HAP-1 (cell line): ENCODE data around the gene IL20.

Source experiments
- DNase-seq, 2 experiments: peaks; one replicate each; pipeline ENCODE4 v3.0.0-alpha.2; 2016 to 2020; ENCODE audit warnings: low spot score in 2 of 2
- H3K27me3 ChIP-seq: fragments of 250-450 bp; sonication (Bioruptor Pico); 2 replicates; pipeline ENCODE4 v1.5.1; 2020; ENCODE audit warnings: low read depth, mild to moderate bottlenecking, moderate library complexity
- H3K36me3 ChIP-seq: fragments of 250-450 bp; sonication (Bioruptor Pico); replicated peaks from 2 replicates; pipeline ENCODE4 v1.5.1; 2020; ENCODE audit warnings: mild to moderate bottlenecking
- H3K4me1 ChIP-seq: fragments of 250-450 bp; sonication (Bioruptor Pico); 2 replicates; pipeline ENCODE4 v1.5.1; 2020; ENCODE audit warnings: mild to moderate bottlenecking
- H3K4me3 ChIP-seq: fragments of 250-450 bp; sonication (Bioruptor Pico); 2 replicates; pipeline ENCODE4 v1.5.1; 2020; ENCODE audit warnings: mild to moderate bottlenecking, moderate library complexity
- H3K9me3 ChIP-seq: fragments of 250-450 bp; sonication (Bioruptor Pico); 2 replicates; pipeline ENCODE4 v1.5.1; 2020; ENCODE audit warnings: mild to moderate bottlenecking, moderate library complexity
- in situ Hi-C: fragments of 300-500 bp; cut with MboI; formaldehyde crosslinking; loops from 3 replicates; pipeline ENCODE4 v1.14.3; 2020; ENCODE audit warnings: low sequenced_read_pairs, inconsistent platforms, mixed read lengths

Gene IL20

DNA sequence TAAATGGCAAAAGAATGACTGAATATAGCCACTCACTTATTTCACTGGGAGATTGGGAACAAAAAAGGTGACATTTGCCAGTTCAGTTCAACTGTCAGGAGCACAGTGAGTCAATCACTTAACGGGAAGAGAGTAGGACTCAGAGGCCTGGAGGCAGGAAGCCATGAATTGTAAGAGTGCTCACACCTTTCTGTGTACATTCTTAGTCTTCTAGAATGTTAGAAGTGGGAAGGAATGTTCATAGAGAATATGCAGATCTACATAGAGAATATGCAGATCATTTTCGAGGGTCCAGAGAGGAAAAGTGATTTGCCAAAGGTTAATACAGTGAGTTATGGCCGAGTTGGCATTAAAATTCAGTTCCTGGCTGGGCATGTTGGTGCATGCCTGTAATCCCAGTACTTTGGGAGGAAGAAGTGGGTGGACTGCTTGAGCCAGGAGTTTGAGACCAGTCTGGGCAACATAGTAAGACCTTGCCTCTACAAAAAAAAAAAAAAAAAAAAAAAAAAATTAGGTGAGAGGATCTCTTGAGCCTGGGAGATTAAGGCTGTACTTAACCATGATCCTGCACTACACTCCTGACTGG lies 8.3 kb downstream of the IL20 start:
- DNase-seq, result no peak
- no peak overlapping the region for H3K4me3 ChIP-seq
- in situ Hi-C loops, result no loop called here
- no peaks in the 10 kb centered on the region for H3K27me3 ChIP-seq
- no peaks in the 10 kb centered on the region for H3K36me3 ChIP-seq
- peaks cover 3% of the 10 kb centered on the region; the same call in 1 of the 2 replicates for H3K9me3 ChIP-seq
- H3K4me1 ChIP-seq, result no peaks in the 10 kb centered on the region

DNA sequence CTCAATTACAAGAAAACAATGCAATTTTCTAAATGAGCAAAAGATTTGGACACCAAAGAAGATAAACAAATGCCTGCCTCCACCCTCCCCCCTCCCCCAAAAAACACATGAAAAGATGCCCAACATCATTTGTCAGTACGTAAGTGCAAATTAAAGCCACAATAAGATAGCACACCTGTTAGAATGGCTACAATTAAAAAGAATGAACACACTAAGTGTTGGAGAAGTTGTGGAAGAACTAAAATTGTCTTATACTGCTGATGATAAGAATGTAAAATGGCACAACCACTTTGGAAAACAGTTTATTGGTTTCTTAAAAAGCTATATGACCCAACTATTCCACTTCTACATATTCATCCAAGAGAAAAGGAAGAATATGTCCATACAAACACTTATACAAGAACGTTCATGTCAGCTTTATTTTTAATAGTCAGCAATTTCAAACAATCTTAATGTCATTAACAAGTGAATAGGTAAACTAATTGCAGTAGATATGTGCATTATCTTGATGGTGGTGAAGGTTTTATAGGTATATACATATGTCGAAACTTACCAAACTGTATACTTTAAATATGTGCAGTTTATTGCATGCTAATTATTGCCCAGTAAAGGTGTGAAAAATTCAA lies 10.4 kb downstream of the IL20 start:
- H3K4me3 ChIP-seq, result no peak overlapping the region
- no peaks in the 10 kb centered on the region for H3K36me3 ChIP-seq
- H3K4me1 ChIP-seq, result no peaks in the 10 kb centered on the region
- in situ Hi-C loops, result no loop called here
- H3K27me3 ChIP-seq, result no peaks in the 10 kb centered on the region
- no peak for DNase-seq
- peaks cover 3% of the 10 kb centered on the region; the same call in 1 of the 2 replicates for H3K9me3 ChIP-seq

DNA sequence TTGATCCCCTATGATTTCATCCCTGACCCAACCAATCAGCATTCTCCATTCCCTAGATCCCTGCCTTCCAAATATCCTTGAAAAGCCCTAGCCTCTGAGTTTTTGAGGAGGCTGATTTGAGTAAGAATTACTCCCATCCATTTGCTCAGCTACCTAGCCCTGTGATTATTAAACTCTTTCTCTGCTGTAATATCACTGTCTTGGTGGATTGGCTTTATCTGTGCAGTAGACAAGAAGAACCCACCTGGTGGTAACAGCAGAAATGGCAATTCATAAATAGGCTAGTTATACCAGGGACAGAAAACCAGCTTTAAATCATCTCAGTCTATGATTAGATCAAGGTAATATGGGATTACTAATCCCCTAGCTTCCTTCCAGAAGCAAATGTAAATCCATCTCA lies 13.0 kb downstream of the IL20 start:
- H3K4me1 ChIP-seq, result no peaks in the 10 kb centered on the region
- H3K27me3 ChIP-seq, result no peaks in the 10 kb centered on the region
- in situ Hi-C loops, result no loop called here
- no peak for DNase-seq
- H3K36me3 ChIP-seq, result no peaks in the 10 kb centered on the region
- no peak overlapping the region for H3K4me3 ChIP-seq
- H3K9me3 ChIP-seq, result peaks cover 3% of the 10 kb centered on the region; the same call in 1 of the 2 replicates

DNA sequence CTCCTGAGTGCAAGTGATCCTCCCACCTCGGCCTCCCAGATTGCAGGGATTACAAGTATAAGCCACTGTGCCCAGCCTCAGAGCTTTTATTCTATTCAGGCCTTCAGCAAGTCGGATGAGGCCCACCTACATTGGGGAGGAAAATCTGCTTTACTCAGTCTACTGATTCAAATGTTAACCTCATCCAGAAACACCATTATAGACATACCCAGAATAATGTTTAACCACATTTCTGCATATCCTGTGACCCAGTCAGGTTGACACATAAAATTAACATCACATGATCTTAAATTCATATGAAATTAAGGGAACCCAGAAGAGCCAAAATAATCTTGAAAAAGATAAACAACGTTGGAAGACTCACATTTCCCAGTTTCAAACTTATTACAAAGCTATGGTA lies 14.9 kb downstream of the IL20 start:
- H3K4me3 ChIP-seq, result no peak overlapping the region
- no peak for DNase-seq
- no peaks in the 10 kb centered on the region for H3K36me3 ChIP-seq
- in situ Hi-C loops, result no loop called here
- no peaks in the 10 kb centered on the region for H3K4me1 ChIP-seq
- H3K27me3 ChIP-seq, result no peaks in the 10 kb centered on the region
- peaks cover 3% of the 10 kb centered on the region; the same call in 1 of the 2 replicates for H3K9me3 ChIP-seq

DNA sequence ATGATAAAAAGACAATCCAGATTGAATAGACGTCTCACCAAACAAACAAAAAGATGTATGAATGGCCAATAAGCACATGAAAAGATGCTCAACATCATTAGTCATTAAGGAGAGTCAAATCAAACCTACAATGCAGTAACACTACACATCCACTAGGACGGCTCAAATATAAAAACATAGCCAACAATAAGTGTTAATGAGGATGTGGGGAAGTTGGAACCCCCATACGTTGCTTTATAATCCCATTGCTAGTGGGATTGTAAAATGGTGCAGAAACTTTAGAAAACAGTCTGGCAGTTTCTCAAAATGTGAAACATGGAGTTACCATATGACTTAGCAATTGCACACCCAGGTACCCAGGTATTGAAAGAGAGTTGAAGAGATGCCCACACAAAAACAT lies 17.1 kb downstream of the IL20 start:
- in situ Hi-C loops, result no loop called here
- no peak for DNase-seq
- Histone ChIP-seq H3K27me3 (peaks cover 4% of the 10 kb centered on the region; the same call in 1 of the 2 replicates), H3K9me3 (peaks cover 3% of the 10 kb centered on the region; the same call in 1 of the 2 replicates), H3K36me3 (no peaks in the 10 kb centered on the region), H3K4me3 (no peak overlapping the region), H3K4me1 (no peaks in the 10 kb centered on the region)

DNA sequence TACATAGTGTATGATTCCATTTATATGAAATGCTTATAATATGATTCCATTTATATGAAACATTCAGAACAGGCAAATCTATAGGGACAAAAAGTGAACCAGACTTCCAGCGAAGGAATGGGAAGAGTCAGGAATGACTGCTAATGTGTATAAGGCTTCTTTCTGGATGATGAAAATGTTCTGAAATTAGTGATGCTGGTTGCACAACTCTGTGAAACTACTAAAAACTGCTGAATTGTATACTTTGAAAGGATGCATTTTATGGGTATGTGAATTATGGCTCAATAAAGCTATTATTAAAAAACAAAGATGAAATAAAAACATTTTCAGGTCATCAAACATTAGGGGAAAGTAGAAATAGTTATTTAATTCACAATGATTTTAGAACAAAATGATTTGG lies 17.7 kb downstream of the IL20 start:
- no peak for DNase-seq
- in situ Hi-C loops, result no loop called here

DNA sequence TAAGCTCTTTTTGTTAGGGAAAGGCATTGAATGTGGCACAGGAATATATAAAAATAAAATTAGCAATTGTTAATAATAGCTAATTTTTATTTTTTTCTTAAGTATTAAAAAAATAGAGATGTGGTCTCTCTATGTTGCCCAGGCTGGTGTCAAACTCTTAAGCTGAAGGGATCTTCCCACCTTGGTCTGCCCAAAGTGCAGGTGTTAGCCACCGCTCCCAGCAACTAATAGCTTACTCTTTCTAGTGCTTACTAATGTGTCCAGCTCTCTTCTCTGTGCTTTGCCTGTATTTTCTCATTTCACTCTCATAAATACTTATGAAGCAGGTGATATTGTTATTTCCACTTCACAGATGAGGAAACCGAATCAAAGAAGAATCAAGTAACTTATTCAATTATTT lies 18.5 kb downstream of the IL20 start:
- no peaks in the 10 kb centered on the region for H3K4me1 ChIP-seq
- DNase-seq, result no peak
- H3K9me3 ChIP-seq, result no peaks in the 10 kb centered on the region; the same call in 1 of the 2 replicates
- H3K27me3 ChIP-seq, result peaks cover 4% of the 10 kb centered on the region; the same call in 1 of the 2 replicates
- H3K4me3 ChIP-seq, result no peak overlapping the region
- in situ Hi-C loops, result no loop called here
- H3K36me3 ChIP-seq, result no peaks in the 10 kb centered on the region

More for the DNA sequence above, 17.7 kb downstream of the IL20 start:
- H3K9me3 ChIP-seq, result peaks cover 3% of the 10 kb centered on the region; the same call in 1 of the 2 replicates
- H3K4me1 ChIP-seq, result no peaks in the 10 kb centered on the region
- H3K4me3 ChIP-seq, result no peak overlapping the region
- peaks cover 4% of the 10 kb centered on the region; the same call in 1 of the 2 replicates for H3K27me3 ChIP-seq
- no peaks in the 10 kb centered on the region for H3K36me3 ChIP-seq

DNA sequence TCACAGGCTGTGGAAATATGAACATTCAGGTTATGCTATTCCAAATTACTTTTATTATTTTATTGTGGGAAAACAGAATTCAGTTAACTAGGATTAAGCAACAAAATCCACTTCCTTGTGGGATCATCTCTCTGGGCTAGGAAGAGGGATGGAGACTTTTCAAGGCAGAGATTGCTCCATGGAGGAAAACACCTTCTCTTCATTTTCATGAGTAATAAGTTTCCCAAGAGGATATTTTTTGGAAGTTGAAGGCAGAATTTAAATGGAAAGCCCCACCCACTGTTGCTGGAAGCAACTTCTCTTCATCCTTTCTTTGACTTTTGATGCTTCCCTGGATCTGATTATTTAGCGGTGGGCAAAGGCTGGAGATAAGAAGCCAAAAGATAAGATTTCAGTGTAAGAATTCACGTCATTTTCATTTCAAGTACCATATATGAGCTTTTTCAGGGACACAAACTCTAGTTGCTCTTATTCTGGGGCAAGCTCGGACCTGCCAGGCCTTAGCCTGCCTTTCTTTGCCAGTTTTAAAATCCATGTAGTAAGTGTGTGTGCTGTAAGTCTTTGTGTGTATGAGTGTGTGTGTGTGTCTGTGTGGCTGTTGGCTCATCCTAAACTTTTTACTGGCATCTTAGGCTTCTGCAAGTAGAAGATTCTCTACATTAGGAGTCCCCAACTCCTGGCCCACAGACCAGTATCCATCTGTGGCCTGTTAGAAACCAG lies 20.1 kb downstream of the IL20 start:
- no peak for DNase-seq
- in situ Hi-C loops, result no loop called here
- Histone ChIP-seq H3K36me3 (no peaks in the 10 kb centered on the region), H3K27me3 (peaks cover 7% of the 10 kb centered on the region), H3K9me3 (no peaks in the 10 kb centered on the region), H3K4me3 (no peak overlapping the region), H3K4me1 (no peaks in the 10 kb centered on the region)

DNA sequence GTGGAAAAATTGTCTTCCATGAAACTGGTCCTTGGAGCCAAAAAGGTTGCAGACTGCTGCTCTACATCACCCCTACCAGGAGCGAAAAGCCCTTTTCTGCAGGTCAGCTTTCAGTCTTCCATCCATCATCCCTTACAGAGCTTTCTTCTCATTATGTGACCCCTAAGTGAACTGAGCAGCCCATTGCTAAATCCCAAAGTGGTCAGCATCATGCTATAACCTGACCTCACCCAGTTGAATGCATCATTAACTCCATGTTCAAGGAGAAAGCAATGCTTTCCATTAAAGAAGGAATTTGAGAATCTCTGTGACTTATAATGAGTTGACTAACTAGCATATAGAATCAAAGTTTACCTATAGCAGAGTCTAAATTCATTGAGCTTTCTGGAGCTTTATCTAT lies 21.4 kb downstream of the IL20 start:
- Histone ChIP-seq H3K27me3 (peaks cover 7% of the 10 kb centered on the region), H3K36me3 (no peaks in the 10 kb centered on the region), H3K4me1 (no peaks in the 10 kb centered on the region), H3K9me3 (no peaks in the 10 kb centered on the region), H3K4me3 (no peak overlapping the region)
- DNase-seq, result no peak
- in situ Hi-C loops, result no loop called here

DNA sequence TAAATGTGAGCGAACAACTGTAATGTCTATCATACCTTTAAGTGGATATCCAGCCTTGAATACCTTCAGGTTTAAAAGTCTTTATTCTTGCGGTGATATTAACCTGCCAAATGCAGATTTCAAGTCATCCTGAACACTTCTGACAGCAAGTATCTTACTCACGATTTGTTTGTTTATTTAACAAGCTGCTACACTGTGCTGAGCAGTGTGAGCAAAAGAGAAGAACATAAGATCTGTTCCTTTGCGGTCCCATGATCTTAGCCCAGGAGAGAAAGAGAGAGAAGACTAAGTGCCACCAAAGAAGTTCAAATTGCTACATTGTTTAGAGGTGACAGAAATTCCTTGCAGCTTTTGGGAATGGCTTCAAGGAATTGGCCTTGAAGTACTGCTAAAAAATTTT lies 22.3 kb downstream of the IL20 start:
- in situ Hi-C loops, result no loop called here
- DNase-seq, result no peak
- H3K4me1 ChIP-seq, result no peaks in the 10 kb centered on the region
- no peaks in the 10 kb centered on the region for H3K9me3 ChIP-seq
- H3K36me3 ChIP-seq, result no peaks in the 10 kb centered on the region
- peaks cover 11% of the 10 kb centered on the region for H3K27me3 ChIP-seq
- H3K4me3 ChIP-seq, result no peak overlapping the region

DNA sequence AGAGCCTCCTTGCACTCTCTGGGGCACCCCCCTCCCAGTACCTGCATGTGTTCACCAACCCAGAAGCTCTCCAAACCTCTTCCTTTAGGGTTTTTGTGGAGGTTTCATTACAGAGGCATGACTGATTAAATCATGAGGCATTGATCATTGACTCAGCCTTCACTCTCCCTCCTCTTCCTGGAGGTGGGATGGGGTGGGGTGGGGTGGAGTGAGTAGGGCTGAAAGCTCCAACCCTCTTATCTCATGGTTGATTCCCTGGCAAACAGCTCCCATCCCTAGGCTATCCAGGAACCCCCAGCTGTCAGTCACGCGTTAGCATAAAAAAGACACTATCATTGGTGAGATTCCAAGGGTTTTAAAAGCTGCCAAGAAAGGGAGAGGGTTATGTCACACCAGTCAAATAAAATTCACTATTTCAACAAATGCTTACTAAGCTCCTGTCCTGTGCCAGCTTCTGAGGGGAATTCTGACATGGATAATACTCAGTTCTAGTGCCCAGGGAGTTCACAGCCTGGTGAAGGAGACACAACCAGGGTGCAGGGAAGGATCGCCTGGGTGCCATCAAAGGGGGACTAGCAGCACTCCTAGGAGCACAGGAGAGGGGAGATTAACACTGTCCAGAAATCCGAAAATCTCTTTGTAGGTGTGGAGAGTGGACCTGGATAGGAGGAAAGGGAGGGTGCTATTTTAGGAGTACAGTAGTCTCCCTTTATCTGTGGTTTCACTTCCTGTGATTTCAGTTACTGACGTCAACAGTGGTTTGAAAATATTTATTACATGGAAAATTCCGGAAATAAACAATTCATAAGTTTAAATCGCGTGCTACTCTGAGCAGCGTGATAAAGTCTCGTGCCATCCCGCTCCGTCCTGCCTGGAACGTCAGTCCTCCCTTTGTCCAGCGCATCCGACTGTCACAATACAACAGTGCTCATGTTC lies 25.0 kb downstream of the IL20 start:
- Histone ChIP-seq H3K4me3 (no peak overlapping the region), H3K36me3 (no peaks in the 10 kb centered on the region), H3K4me1 (no peaks in the 10 kb centered on the region), H3K27me3 (peaks cover 12% of the 10 kb centered on the region), H3K9me3 (no peaks in the 10 kb centered on the region)
- in situ Hi-C loops, result no loop called here
- DNase-seq, result no peak

DNA sequence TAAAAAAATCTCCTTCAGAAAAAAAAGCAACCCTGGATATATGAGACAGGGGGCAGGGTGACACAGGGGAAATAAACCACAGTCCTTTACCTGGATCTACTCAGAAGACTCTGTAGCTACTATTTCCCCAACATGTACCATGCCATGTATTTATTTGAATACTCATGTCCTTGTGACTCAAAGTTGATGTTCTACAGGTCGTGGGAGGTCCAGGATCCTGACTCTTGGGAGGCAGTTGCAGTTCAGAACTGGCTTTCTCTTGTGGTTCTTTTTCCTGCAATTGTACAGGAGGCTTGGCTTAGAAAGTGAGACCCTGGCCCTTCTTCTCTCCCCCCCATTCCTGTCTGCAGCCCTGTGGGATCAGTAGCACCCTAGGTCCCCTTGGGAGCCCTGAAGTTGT lies 26.0 kb downstream of the IL20 start:
- DNase-seq, result no peak
- Histone ChIP-seq H3K4me1 (no peaks in the 10 kb centered on the region), H3K27me3 (peaks cover 12% of the 10 kb centered on the region), H3K36me3 (no peaks in the 10 kb centered on the region), H3K4me3 (no peak overlapping the region), H3K9me3 (no peaks in the 10 kb centered on the region)
- in situ Hi-C loops, result no loop called here

DNA sequence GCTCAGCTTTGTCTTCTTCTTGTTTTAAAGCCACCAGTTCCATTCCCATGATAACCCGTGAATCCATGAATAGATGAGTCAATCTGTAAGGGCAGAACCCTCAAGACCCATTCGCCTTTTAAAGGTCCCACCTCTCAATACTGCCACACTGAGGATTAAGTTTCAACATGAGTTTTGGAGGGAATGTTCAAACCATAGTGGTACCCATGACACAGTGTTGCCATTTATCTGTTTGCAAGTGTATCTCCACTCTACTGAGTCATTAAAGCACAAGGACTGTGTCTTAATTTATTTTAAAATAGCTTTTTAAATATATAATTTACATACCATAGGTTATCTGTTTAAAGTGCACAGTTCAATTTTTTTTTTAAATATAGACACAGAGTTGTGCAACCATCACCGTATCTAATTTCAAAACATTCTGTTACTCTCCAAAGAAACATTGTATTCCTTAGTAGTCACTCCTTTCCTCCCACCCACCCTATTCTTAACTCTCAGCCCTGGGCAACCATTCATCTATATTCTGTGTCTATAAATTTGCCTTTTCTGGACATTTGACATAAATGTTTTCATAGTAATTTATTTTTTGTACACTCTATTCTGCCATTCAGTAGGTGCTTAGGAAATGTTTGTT lies 27.0 kb downstream of the IL20 start:
- in situ Hi-C loops, result no loop called here
- Histone ChIP-seq H3K4me1 (no peaks in the 10 kb centered on the region), H3K9me3 (no peaks in the 10 kb centered on the region), H3K27me3 (peaks cover 8% of the 10 kb centered on the region; the same call in 1 of the 2 replicates), H3K36me3 (no peaks in the 10 kb centered on the region), H3K4me3 (no peak overlapping the region)
- DNase-seq, result no peak
